OCI-LY7 (cell line): ENCODE measurements around the gene TRIM59. TPM values are rescaled to one million over a fixed set of nuclear protein-coding genes. Genes with fewer than 3 reads are reported as not detected.

Source experiments
- BruUV-seq: library from RNA; stranded (reverse); fragments of 400-500 nt; replicated peaks from 2 replicates; lab custom pipeline; 2021; lab: Mats Ljungman, UMichigan
- CTCF ChIA-PET: fragments of 300-600 bp; sonication (Branson Sonifier 250); formaldehyde crosslinking; loops from one replicate; lab custom pipeline; 2022; ENCODE audit warnings: antibody characterized with exemption; ENCODE audit not compliant: unreplicated experiment; lab: Charles Lee
- POLR2A ChIA-PET: fragments of 300-600 bp; sonication (Branson Sonifier 250); formaldehyde crosslinking; loops from one replicate; lab custom pipeline; 2022; ENCODE audit warnings: antibody characterized with exemption; lab: Charles Lee
- DNase-seq: peaks from one replicate; pipeline ENCODE4 v3.0.0-alpha.2; 2015; ENCODE audit warnings: low spot score
- H2AFZ ChIP-seq: fragments of 200-600 bp; sonication (generic), shearing (Covaris generic); 2 replicates; pipeline ENCODE4 v1.6.1; 2014; ENCODE audit warnings: mild to moderate bottlenecking, antibody characterized with exemption, low read length, moderate library complexity
- H3K27ac ChIP-seq: fragments of 200-600 bp; sonication (generic); 2 replicates; pipeline ENCODE4 v1.5.1; 2014; ENCODE audit warnings: mixed run types, low read depth, mild to moderate bottlenecking, moderate library complexity, low read length, inconsistent platforms; ENCODE audit not compliant: poor library complexity, severe bottlenecking
- H3K36me3 ChIP-seq: fragments of 200-600 bp; sonication (generic); 2 replicates; pipeline ENCODE4 v1.6.1; 2014; ENCODE audit warnings: mild to moderate bottlenecking, antibody characterized with exemption, low read length, moderate library complexity, mixed read lengths; ENCODE audit not compliant: insufficient read depth
- H3K4me1 ChIP-seq: fragments of 200-600 bp; sonication (generic); 2 replicates; pipeline ENCODE4 v1.5.1; 2014; ENCODE audit warnings: mild to moderate bottlenecking, low read length; ENCODE audit not compliant: insufficient read depth, poor library complexity, severe bottlenecking
- H3K4me2 ChIP-seq: fragments of 200-600 bp; sonication (generic); 2 replicates; pipeline ENCODE4 v1.6.1; 2014; ENCODE audit warnings: mild to moderate bottlenecking, low read length
- H3K4me3 ChIP-seq: fragments of 200-600 bp; sonication (generic); 2 replicates; pipeline ENCODE4 v1.5.1; 2014; ENCODE audit warnings: mild to moderate bottlenecking, low read depth, low read length; ENCODE audit not compliant: poor library complexity, severe bottlenecking
- H3K79me2 ChIP-seq: fragments of 200-600 bp; sonication (generic); 2 replicates; pipeline ENCODE4 v1.6.1; 2016; ENCODE audit warnings: low read depth, mild to moderate bottlenecking, low read length, moderate library complexity, mixed read lengths; ENCODE audit not compliant: insufficient read depth
- H3K9me2 ChIP-seq: fragments of 200-600 bp; sonication (generic); 2 replicates; pipeline ENCODE4 v1.6.1; 2016; ENCODE audit warnings: mild to moderate bottlenecking, low read length, mixed read lengths; ENCODE audit not compliant: insufficient read depth
- H3K9me3 ChIP-seq: fragments of 200-600 bp; sonication (generic); 2 replicates; pipeline ENCODE4 v1.6.1; 2014; ENCODE audit warnings: mild to moderate bottlenecking, mixed run types, low read length, mixed read lengths
- H4K20me1 ChIP-seq: fragments of 200-600 bp; sonication (generic); 2 replicates; pipeline ENCODE4 v1.6.1; 2014; ENCODE audit warnings: mild to moderate bottlenecking, antibody characterized with exemption, low read length, moderate library complexity, mixed read lengths; ENCODE audit not compliant: insufficient read depth
- CTCF ChIP-seq: fragments of 200-600 bp; sonication (generic); conservative IDR thresholded peaks from 2 replicates; pipeline ENCODE4 v1.5.1; 2014; ENCODE audit warnings: mild to moderate bottlenecking, antibody characterized with exemption, low read length, moderate library complexity, mixed read lengths
- EZH2phosphoT487 ChIP-seq: fragments of 200-600 bp; sonication (generic); IDR thresholded peaks from 2 replicates; pipeline ENCODE4 v1.6.1; 2018; ENCODE audit warnings: low read depth, borderline replicate concordance, mild to moderate bottlenecking, mixed run types, antibody characterized with exemption, low read length, moderate library complexity, mixed read lengths
- intact Hi-C: fragments of 100-400 bp; cut with micrococcal nuclease; formaldehyde crosslinking; loops from one replicate; pipeline ENCODE4 v1.10.0; 2022; ENCODE audit not compliant: unreplicated experiment
- total RNA-seq, 2 experiments: library from RNA; depleted of rRNA in 1 of 2; stranded (reverse); fragments of >200 nt in 1 of 2; shearing (Covaris generic) in 1 of 2; gene quantifications; 2 replicates each; pipeline ENCODE4 v1.2.3, GENCODE V29; 2014 to 2022

The TRIM59 gene
- total RNA-seq, 2 experiments from 2014 or later: 28.7 to 46.9 TPM

GRCh38 chr3:160393346-160394008 lies 56.1 kb downstream of the TRIM59 start:
- ChIA-PET POLR2A (interaction anchor here (0.9 to 1.7 kb wide), 5 partner anchors 13 to 56 kb away, joined by 3 read pairs; partner anchors contain the start of gene TRIM59), CTCF (no interaction called here)
- Histone ChIP-seq H2AFZ (no peak overlapping the region), H3K9me2 (no peaks in the 10 kb centered on the region), H3K79me2 (peaks cover 41% of the 10 kb centered on the region), H3K36me3 (no peaks in the 10 kb centered on the region; the same call in 1 of the 2 replicates), H4K20me1 (peaks cover 5% of the 10 kb centered on the region; the same call in 1 of the 2 replicates), H3K4me2 (no peak overlapping the region), H3K4me1 (peaks cover 38% of the 10 kb centered on the region), H3K9me3 (no peaks in the 10 kb centered on the region), H3K4me3 (no peak overlapping the region), H3K27ac (no peak overlapping the region)
- TF ChIP-seq EZH2phosphoT487: no peak
- no peak for TF ChIP-seq CTCF
- DNase-seq: no peak
- intact Hi-C loops: no loop called here
- BruUV-seq: no TSS peak

GRCh38 chr3:160392798-160393197 lies 56.8 kb downstream of the TRIM59 start:
- Histone ChIP-seq H4K20me1 (peaks cover 5% of the 10 kb centered on the region; the same call in 1 of the 2 replicates), H3K79me2 (peaks cover 34% of the 10 kb centered on the region), H3K27ac (no peak overlapping the region), H3K4me3 (no peak overlapping the region), H3K4me1 (peaks cover 32% of the 10 kb centered on the region), H3K9me3 (no peaks in the 10 kb centered on the region), H3K9me2 (no peaks in the 10 kb centered on the region), H2AFZ (no peak overlapping the region), H3K36me3 (no peaks in the 10 kb centered on the region; the same call in 1 of the 2 replicates), H3K4me2 (no peak overlapping the region)
- DNase-seq: no peak
- intact Hi-C loops: no loop called here
- ChIA-PET CTCF (no interaction called here), POLR2A (interaction anchor here (0.6 to 1.2 kb wide), 3 partner anchors 15 to 140 kb away, joined by 3 to 5 read pairs (median 3); partner anchors contain the start of gene TRIM59)
- TF ChIP-seq CTCF (no peak), EZH2phosphoT487 (no peak)
- BruUV-seq: no TSS peak

- H4K20me1 ChIP-seq: no peaks in the 10 kb centered on the region
- H2AFZ ChIP-seq: no peak overlapping the region
- no peaks in the 10 kb centered on the region for H3K9me2 ChIP-seq
- H3K4me2 ChIP-seq: no peak overlapping the region
- CTCF ChIA-PET: no interaction called here
- DNase-seq: no peak
- H3K4me1 ChIP-seq: peaks cover 14% of the 10 kb centered on the region
- POLR2A ChIA-PET: interaction anchor here (1.3 kb wide), 1 partner anchor 15 kb away, joined by 4 read pairs; no protein-coding TSS in a partner anchor
- no peaks in the 10 kb centered on the region; the same call in 1 of the 2 replicates for H3K36me3 ChIP-seq
- H3K4me3 ChIP-seq: no peak overlapping the region
- no TSS peak for BruUV-seq
- TF ChIP-seq CTCF (no peak), EZH2phosphoT487 (no peak)
- no peaks in the 10 kb centered on the region for H3K9me3 ChIP-seq
- intact Hi-C loops: no loop called here
- H3K79me2 ChIP-seq: peaks cover 13% of the 10 kb centered on the region; the same call in 1 of the 2 replicates
- no peak overlapping the region for H3K27ac ChIP-seq
These were observed 58.9 kb downstream of the TRIM59 start for GRCh38 chr3:160390565-160391138.
